Spleen (tissue), 7 donors: ENCODE measurements around the gene ARMC9.

Source experiments
- POLR2A ChIP-seq, 3 donors: fragments of 450-650 bp; IDR thresholded peaks; one replicate each; pipeline ENCODE4 v1.5.1; 2017; ENCODE audit warnings: antibody characterized with exemption in 3 of 3, mild to moderate bottlenecking in 1 of 3
- POLR2AphosphoS5 ChIP-seq, 3 donors: sonication (generic); formaldehyde crosslinking; IDR thresholded peaks; one replicate each; pipeline ENCODE4 v1.5.1; 2017; ENCODE audit warnings: antibody characterized with exemption in 3 of 3
- TF ChIP-seq, protein P1 (sequence below), 11 experiments: fragments of 200-600 bp in 7 of 11; fragments of 450-650 bp in 4 of 11; sonication (generic) in 4 of 11; IDR thresholded peaks in 8 of 11; conservative IDR thresholded peaks in 3 of 11; 1 replicate in 7 of 11; 2 replicates in 4 of 11; pipeline versions ENCODE4 v1.4.0 to v1.8.0; 2016 to 2021; ENCODE audit warnings: antibody characterized with exemption in 11 of 11, inconsistent platforms in 4 of 11, mild to moderate bottlenecking in 1 of 11
- donor health status: DM: no; HTN: no; CAD: no; lungs with moderate emphysema.
- donor health status: DM: no; HTN: no; CAD: no.
- donor health status: DM: no; HTN: no; CAD: no.

DNA sequence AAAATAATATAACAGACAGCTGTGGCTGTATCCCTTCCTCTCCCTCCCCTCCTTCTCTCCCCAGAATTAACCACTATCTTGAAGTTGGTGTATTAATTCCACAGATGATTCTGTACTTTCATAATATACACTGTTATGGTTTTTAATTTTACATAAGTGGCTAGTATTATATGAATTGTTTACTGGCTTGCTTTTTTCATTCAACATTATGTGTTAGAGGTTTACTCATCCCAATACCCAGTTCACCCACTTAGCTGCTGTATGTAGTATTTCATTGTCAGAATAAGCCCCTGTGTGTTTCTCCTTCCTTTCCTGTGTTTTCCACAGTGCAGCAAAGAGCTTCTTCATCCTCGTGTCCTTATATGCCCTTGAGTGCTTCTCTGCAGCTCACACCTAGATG, 121.4 kb downstream of the ARMC9 start:
- TF ChIP-seq POLR2AphosphoS5 (IDR thresholded peaks at IDR 0.05) (no peak), POLR2A (IDR thresholded peaks at IDR 0.05) (no peak)
- TF ChIP-seq, protein P1, sequence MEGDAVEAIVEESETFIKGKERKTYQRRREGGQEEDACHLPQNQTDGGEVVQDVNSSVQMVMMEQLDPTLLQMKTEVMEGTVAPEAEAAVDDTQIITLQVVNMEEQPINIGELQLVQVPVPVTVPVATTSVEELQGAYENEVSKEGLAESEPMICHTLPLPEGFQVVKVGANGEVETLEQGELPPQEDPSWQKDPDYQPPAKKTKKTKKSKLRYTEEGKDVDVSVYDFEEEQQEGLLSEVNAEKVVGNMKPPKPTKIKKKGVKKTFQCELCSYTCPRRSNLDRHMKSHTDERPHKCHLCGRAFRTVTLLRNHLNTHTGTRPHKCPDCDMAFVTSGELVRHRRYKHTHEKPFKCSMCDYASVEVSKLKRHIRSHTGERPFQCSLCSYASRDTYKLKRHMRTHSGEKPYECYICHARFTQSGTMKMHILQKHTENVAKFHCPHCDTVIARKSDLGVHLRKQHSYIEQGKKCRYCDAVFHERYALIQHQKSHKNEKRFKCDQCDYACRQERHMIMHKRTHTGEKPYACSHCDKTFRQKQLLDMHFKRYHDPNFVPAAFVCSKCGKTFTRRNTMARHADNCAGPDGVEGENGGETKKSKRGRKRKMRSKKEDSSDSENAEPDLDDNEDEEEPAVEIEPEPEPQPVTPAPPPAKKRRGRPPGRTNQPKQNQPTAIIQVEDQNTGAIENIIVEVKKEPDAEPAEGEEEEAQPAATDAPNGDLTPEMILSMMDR (IDR thresholded peaks at IDR 0.05 in 8 of 11, conservative IDR thresholded peaks at IDR 0.05 in 3 of 11), result no peak
